Activated gamma-delta T cell treated with anti-CD3 and anti-CD28 coated beads, Interleukin-2, amount 50 U/mL, for 16 hours (primary cell): Measurements from ENCODE around the gene PRKG1.
"Not testable (repeated sequence)": the region's sequence is repeated elsewhere in the genome, so short reads cannot be mapped to it uniquely, and the experiment has no call there.

Experiments used
- DNase-seq: peaks from one replicate; pipeline ENCODE4 v3.0.0-alpha.2; 2020; ENCODE audit warnings: low read depth

The PRKG1 gene

DNA sequence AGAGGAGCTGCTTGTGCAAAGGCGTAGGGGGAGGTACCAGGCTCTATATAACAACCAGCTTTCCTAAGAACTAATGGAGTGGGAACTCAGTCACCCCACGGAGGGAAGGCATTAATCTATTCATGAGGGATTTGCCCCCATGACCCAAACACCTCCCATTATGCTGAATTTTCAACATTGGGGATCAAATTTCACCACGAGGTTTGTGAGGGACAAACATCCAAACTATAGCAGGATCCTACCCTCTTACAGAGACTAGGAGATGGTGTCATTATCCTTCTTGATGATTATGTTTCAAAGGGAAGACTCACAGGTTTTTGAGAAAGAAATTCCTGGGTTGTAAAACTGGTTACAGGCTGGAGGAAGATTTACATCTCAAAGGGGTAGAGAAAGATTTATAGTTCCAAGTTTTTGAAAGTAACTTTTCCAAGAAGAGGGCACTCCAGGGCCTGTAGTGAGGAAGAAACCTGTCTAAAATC is 944.8 kb downstream of the PRKG1 start:
- no peak for DNase-seq

DNA sequence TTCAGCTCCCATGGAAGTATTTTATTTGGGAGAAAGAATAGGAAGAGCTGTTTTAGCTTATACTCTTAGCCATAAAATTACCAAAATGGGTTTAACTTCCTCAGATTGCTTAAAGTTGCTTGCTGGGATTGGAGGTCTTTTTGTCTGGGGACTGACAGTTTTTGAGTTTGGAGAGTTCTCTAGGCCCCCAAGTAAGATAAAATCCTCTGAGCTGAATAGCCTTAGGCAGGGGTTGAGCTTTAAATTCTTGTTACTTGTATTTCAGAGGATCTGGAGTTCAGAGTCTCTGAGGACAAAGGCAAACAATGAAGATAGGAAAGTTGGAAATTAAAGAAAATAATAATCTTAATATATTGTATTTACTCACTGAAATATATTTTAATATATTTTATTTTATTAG is 945.4 kb downstream of the PRKG1 start:
- no peak for DNase-seq

GRCh38 chr10:52020173-52020572 is 945.9 kb downstream of the PRKG1 start:
- no peak for DNase-seq

DNA sequence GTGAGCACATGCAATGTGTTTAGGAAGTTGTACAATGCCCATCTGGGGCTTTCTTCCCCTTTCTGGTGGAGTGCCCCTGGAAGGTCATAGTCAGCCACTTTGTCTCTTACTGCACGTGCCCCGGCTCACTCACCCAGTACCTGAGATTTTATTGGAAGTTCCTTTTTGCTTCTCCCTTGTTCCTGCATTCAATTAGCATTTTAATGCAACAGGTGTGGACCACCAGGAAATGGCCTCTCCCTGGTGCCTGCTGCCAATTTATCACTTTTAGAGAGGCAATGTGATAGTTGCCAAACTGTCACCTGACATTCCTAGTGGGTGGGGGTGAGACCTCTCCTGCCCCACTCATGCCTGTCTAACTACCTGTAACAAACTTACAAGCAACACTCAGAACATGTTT is 946.4 kb downstream of the PRKG1 start:
- DNase-seq, result no peak

DNA sequence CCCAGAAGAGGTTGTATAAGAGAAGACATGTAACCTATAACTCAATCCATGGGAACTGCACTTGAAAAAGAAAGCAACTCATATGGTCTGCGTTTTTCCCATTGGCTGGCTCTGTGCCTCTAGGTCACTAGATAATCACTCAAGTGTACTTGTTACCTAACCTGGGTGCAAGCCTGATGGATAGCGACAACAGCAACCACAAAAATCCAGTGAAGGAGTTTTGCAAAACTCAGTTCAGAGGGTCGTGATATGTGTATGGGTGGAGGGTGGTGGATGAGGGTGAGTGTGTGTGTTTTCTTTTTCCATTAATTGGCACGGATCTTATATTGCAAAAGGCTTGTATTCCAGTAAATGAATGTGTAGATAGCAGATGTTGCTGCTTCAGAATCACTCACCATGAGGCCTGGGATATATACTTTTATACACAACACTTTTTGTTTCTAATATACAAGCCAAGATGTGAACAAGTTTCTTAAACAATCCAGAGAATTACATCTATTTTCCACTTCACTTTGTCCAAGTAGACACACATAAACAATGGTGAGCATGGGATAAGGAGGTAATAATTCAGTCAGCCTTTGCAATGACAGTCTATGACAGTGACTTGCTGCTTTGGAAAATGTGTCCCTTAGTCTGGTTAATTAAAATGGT is 952.9 kb downstream of the PRKG1 start:
- DNase-seq, result no peak

DNA sequence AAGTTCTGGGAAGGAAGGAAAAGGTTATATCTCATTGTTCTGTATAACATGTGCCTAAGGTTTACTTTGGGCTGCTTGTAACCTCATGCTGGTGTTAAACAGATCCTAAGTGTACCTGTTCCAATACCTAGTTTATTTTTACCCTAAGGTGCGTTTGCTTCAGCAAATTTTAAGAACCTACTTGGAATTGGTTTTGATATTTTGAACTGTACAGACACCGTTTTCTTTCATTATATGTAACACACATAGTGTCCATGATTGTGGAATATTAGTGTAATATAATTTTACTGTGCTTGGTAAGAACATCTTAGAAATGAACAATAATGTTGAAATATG is 954.2 kb downstream of the PRKG1 start:
- no peak for DNase-seq

GRCh38 chr10:52029628-52030027 is 955.3 kb downstream of the PRKG1 start:
- DNase-seq, result no peak

GRCh38 chr10:52030051-52030790 is 955.9 kb downstream of the PRKG1 start:
- no peak for DNase-seq

DNA sequence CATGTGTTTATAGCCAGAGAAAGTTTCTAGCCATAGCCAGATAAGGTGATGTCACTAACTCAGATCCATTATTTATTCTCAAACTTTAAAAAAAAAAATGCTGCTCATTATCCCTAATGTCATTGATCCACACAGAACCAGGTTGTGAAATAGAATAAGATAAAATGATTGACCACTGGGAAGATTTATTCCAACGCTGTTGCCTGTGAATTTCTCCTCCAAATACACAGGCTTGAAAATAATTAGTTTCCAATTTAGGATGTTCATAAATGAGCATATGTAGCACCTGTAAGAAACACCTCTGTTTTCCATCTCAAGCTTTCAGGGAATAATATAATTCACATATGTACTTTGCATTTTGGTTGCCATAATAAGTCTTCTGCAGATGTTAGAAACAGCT is 956.7 kb downstream of the PRKG1 start:
- DNase-seq, result no peak

- no peak for DNase-seq
Observed at GRCh38 chr10:52031771-52032170, 957.5 kb downstream of the PRKG1 start.

- no peak for DNase-seq
Observed at GRCh38 chr10:52032681-52033629, 958.7 kb downstream of the PRKG1 start.

DNA sequence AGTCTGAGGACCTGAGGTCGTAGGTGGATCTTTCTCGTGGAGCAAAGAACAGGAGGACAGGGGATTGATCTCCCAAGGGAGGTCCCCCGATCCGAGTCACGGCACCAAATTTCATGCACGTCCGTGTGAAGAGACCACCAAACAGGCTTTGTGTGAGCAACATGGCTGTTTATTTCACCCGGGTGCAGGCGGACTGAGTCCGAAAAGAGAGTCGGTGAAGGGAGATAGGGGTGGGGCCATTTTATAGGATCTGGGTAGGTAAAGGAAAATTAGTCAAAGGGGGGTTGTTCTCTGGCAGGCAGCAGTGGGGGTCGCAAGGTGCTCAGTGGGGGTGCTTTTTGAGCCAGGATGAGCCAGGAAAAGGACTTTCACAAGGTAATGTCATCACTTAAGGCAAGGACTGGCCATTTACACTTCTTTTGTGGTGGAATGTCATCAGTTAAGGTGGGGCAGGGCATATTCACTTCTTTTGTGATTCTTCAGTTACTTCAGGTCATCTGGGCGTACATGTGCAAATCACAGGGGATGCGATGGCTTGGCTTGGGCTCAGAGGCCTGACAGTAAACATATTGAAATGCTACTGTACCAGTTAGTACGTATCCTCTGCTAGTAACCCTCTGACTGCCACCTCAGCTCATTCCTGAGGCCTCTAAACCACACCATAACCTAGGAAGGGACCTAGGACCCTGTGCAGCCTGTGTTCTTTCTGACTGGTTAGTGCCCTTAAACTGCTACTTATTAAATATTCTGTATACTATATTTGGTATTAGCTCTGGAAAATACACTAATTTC is 964.9 kb downstream of the PRKG1 start:
- not testable (repeated sequence) for DNase-seq

GRCh38 chr10:52040486-52040885 is 966.2 kb downstream of the PRKG1 start:
- no peak for DNase-seq

GRCh38 chr10:52043811-52044210 is 969.5 kb downstream of the PRKG1 start:
- DNase-seq, result no peak

GRCh38 chr10:52048051-52048450 is 973.8 kb downstream of the PRKG1 start:
- no peak for DNase-seq

- DNase-seq, result no peak
Observed at GRCh38 chr10:52050429-52051047, 976.3 kb downstream of the PRKG1 start.

GRCh38 chr10:52053497-52053896 is 979.2 kb downstream of the PRKG1 start:
- DNase-seq, result no peak

- DNase-seq, result no peak
Observed at GRCh38 chr10:52056291-52056690, 982.0 kb downstream of the PRKG1 start.

- no peak for DNase-seq
Observed at GRCh38 chr10:52059089-52059488, 984.8 kb downstream of the PRKG1 start.

DNA sequence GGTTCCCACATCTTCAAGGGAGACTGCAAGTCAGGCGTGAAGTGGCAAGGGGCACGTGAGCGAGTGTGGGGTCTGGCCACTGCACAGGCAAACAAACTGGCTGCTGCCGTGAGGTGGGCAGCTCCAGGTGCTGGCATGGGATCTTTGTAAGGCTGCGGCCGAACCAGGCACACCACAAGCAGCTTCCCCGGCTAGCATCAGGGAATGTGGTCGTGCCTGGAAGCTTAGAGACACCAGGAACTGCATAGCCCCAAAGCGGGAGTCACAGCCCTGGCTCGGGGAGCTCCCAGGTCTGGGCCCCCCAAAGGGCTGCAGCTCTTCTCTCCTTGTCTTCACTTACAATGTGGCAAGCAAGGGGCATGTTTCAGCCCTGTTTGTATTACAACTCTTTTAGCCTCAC is 988.9 kb downstream of the PRKG1 start:
- DNase-seq, result no peak

DNA sequence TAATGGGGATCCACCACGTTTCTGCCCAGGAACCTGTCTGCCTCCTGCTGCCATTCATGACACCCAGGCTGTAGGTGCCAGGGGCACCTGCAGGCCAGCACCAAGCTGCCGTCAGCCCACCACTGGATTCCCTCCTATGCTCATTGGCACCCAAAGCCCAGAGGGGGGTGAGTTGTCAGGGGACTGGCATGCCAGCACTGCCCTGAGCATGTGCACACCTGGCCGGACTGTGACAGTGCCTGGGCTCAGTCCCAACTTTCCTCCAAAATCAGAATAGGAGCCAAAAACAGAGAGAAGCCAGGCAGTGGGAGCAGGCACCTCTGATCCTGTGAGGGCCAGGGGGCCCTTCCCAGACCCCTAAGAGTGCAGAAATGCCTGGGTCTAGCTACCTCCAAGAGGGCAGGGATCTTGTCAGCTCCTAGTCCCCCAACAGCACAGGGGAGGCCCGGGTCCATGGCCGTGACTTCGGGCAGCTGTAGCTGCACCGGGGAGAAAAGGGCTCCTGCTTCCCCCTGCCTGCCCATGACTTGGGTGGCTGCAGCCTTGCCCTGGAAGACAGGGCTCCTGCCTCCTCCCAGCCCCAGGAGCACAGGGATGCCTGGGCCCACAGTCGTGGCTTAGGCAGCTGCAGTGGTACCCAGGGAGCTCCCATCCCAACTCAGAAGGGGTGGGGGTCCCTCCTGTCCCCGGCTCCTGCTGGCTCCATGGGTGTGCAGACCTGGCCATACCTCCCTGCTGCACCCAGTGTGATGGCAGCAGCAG is 990.0 kb downstream of the PRKG1 start:
- no peak for DNase-seq
